Activated naive CD4-positive, alpha-beta T cell treated with anti-CD3 and anti-CD28 coated beads, Interleukin-2, amount 10 ng/mL, durations not matched to agents 7 days and 5 days (primary cell): ENCODE results near the gene GNAT3.

Experiments
- CTCF ChIA-PET: fragments of 350-600 bp; sonication (Branson Sonifier 250); formaldehyde crosslinking; loops from one replicate; lab custom pipeline; 2021; ENCODE audit warnings: antibody characterized with exemption; lab: Charles Lee
- DNase-seq: peaks from one replicate; pipeline ENCODE4 v3.0.0-alpha.2; 2020
- H3K27ac Mint-ChIP-seq: one replicate; pipeline ENCODE4 v1.8.0; 2021; ENCODE audit warnings: mild to moderate bottlenecking, moderate library complexity, mixed read lengths
- H3K27me3 Mint-ChIP-seq: one replicate; pipeline ENCODE4 v1.8.0; 2021; ENCODE audit warnings: mild to moderate bottlenecking, mixed read lengths
- H3K36me3 Mint-ChIP-seq: one replicate; pipeline ENCODE4 v1.8.0; 2021; ENCODE audit warnings: mixed read lengths
- H3K4me1 Mint-ChIP-seq: one replicate; pipeline ENCODE4 v1.8.0; 2021; ENCODE audit warnings: mixed read lengths
- H3K4me3 Mint-ChIP-seq: one replicate; pipeline ENCODE4 v1.8.0; 2021; ENCODE audit warnings: mild to moderate bottlenecking, moderate library complexity, mixed read lengths
- H3K9me3 Mint-ChIP-seq: one replicate; pipeline ENCODE4 v1.8.0; 2021; ENCODE audit warnings: mixed read lengths

GNAT3 gene

GRCh38 chr7:80410081-80410480 is 101.8 kb downstream of the GNAT3 start:
- no peaks in the 10 kb centered on the region for H3K36me3 Mint-ChIP-seq
- CTCF ChIA-PET = no interaction called here
- H3K4me1 Mint-ChIP-seq = no peaks in the 10 kb centered on the region
- no peak overlapping the region for H3K4me3 Mint-ChIP-seq
- no peaks in the 10 kb centered on the region for H3K27me3 Mint-ChIP-seq
- no peaks in the 10 kb centered on the region for H3K9me3 Mint-ChIP-seq
- no peak overlapping the region for H3K27ac Mint-ChIP-seq
- no peak for DNase-seq
